Stomach (tissue), 9 donors: ENCODE data around the gene SPP1. TPM values are rescaled to one million over a fixed set of nuclear protein-coding genes. Genes with fewer than 3 reads are reported as not detected.

Experiments
- DNase-seq, 2 donors: peaks; one replicate each; pipeline versions ENCODE4 v3.0.0 to v3.0.0-alpha.2; 2013 to 2019
- H3K27ac ChIP-seq, 5 donors: fragments of 200-600 bp in 4 of 5; sonication (generic) in 4 of 5; one replicate each; pipeline ENCODE4 v1.5.1; 2013 to 2019; ENCODE audit warnings: mild to moderate bottlenecking in 1 of 5, moderate library complexity in 1 of 5
- H3K27me3 ChIP-seq, 3 donors: fragments of 200-600 bp; sonication (generic); one replicate each; pipeline ENCODE4 v1.5.1; 2017 to 2019; ENCODE audit warnings: mixed run types in 1 of 3
- H3K36me3 ChIP-seq, 4 donors: fragments of 200-600 bp; sonication (generic); 1 replicate in 3 of 4; 2 replicates in 1 of 4; pipeline ENCODE4 v1.5.1; 2016 to 2019
- H3K4me1 ChIP-seq, 4 donors: fragments of 200-600 bp; sonication (generic); one replicate each; pipeline ENCODE4 v1.5.1; 2016 to 2019
- H3K4me3 ChIP-seq, 4 donors: fragments of 200-600 bp; sonication (generic) in 3 of 4; one replicate each; pipeline ENCODE4 v1.5.1; 2016 to 2019; ENCODE audit warnings: mild to moderate bottlenecking in 1 of 4
- H3K9me3 ChIP-seq, 4 donors: fragments of 200-600 bp; sonication (generic); one replicate each; pipeline ENCODE4 v1.5.1; 2016 to 2019
- CTCF ChIP-seq, 7 experiments: fragments of 450-650 bp in 4 of 7; fragments of 200-600 bp in 3 of 7; sonication (generic) in 3 of 7; IDR thresholded peaks; one replicate each; pipeline ENCODE4 v1.5.1; 2016 to 2019; ENCODE audit warnings: antibody characterized with exemption in 7 of 7, control low read depth in 2 of 7, mild to moderate bottlenecking in 1 of 7
- EP300 ChIP-seq: sonication (generic); formaldehyde crosslinking; IDR thresholded peaks from one replicate; pipeline ENCODE4 v1.6.1; 2017; ENCODE audit warnings: antibody characterized with exemption
- POLR2A ChIP-seq, 4 donors: fragments of 450-650 bp; IDR thresholded peaks; one replicate each; pipeline ENCODE4 v1.6.1; 2016; ENCODE audit warnings: antibody characterized with exemption in 4 of 4, control low read depth in 2 of 4, mild to moderate bottlenecking in 1 of 4, moderate library complexity in 1 of 4
- POLR2AphosphoS5 ChIP-seq, 3 donors: sonication (generic); formaldehyde crosslinking; IDR thresholded peaks; one replicate each; pipeline ENCODE4 v1.6.1; 2016; ENCODE audit warnings: antibody characterized with exemption in 3 of 3
- WGBS, 5 donors: extraction: QIAGEN DNeasy Blood & Tissue Kit in 3 of 5; methylation state at CpG; one replicate each; pipeline versions ENCODE4 v1.1.5 to v1.1.7; 2013 to 2018; 5-methylcytosine and 5-hydroxymethylcytosine counted together
- intact Hi-C: fragments of 100-400 bp; cut with DNase I; formaldehyde crosslinking; loops from one replicate; pipeline ENCODE4 v1.15.1; 2023; ENCODE audit warnings: low total_unique reads
- polyA plus RNA-seq, 3 donors: library from polyadenylated mRNA; stranded (reverse); fragments of 200-250 nt; gene quantifications; one replicate each; pipeline ENCODE4 v1.2.3, GENCODE V29; 2013
- total RNA-seq, 5 donors: library from RNA; depleted of rRNA; stranded (reverse); fragments of >200 nt; gene quantifications; one replicate each; pipeline versions ENCODE4 v1.1.0 to v1.2.3, GENCODE V29; 2014 to 2016
- donor health status: healthy with polysubstance abuse.
- donor health status: Bipolar disorder and iron deficiency.
- donor health status: healthy.

SPP1 gene
- total and polyA plus RNA-seq, 8 donors: 2.3 to 80.8 (median 10.9) TPM

- Histone ChIP-seq H3K4me1 (no peaks in the 10 kb centered on the region), H3K9me3 (no peaks in the 10 kb centered on the region), H3K36me3 (no peaks in the 10 kb centered on the region), H3K4me3 (no peak overlapping the region), H3K27ac (no peak overlapping the region), H3K27me3 (no peaks in the 10 kb centered on the region)
- intact Hi-C loops: no loop called here
- TF ChIP-seq EP300: no peak
- TF ChIP-seq POLR2AphosphoS5 (IDR thresholded peaks at IDR 0.05): no peak
- no peak for TF ChIP-seq CTCF (IDR thresholded peaks at IDR 0.05)
- TF ChIP-seq POLR2A (IDR thresholded peaks at IDR 0.05): no peak
- no peak for DNase-seq
- 61 to 78% (median 65%) methylated on average over 5 of the region's 5 CpGs for WGBS, 5 donors
Measured at GRCh38 chr4:87941537-87942392, 33.7 kb upstream of the SPP1 start.

GRCh38 chr4:87943660-87944149 is 31.8 kb upstream of the SPP1 start:
- H3K36me3 ChIP-seq: no peaks in the 10 kb centered on the region
- no peaks in the 10 kb centered on the region for H3K9me3 ChIP-seq
- TF ChIP-seq EP300 (no peak), POLR2AphosphoS5 (IDR thresholded peaks at IDR 0.05) (no peak), POLR2A (IDR thresholded peaks at IDR 0.05) (no peak), CTCF (IDR thresholded peaks at IDR 0.05) (no peak)
- DNase-seq: no peak
- no peak overlapping the region for H3K27ac ChIP-seq
- intact Hi-C loops: no loop called here
- 82 to 91% (median 87%) methylated on average over 3 of the region's 3 CpGs for WGBS, 5 donors
- no peaks in the 10 kb centered on the region for H3K27me3 ChIP-seq
- no peaks in the 10 kb centered on the region for H3K4me1 ChIP-seq
- no peak overlapping the region for H3K4me3 ChIP-seq

GRCh38 chr4:87944967-87945366 is 30.5 kb upstream of the SPP1 start:
- intact Hi-C loops: no loop called here
- no peak for DNase-seq
- Histone ChIP-seq H3K27me3 (no peaks in the 10 kb centered on the region), H3K36me3 (no peaks in the 10 kb centered on the region), H3K27ac (no peak overlapping the region), H3K4me1 (peaks cover 0 to 3% (median 2%) of the 10 kb centered on the region in 4 donors), H3K9me3 (no peaks in the 10 kb centered on the region), H3K4me3 (no peak overlapping the region)
- TF ChIP-seq EP300: no peak
- no peak for TF ChIP-seq POLR2A (IDR thresholded peaks at IDR 0.05)
- TF ChIP-seq POLR2AphosphoS5 (IDR thresholded peaks at IDR 0.05): no peak
- no peak for TF ChIP-seq CTCF (IDR thresholded peaks at IDR 0.05)
- 88 to 93% (median 91%) methylated on average over 8 of the region's 8 CpGs for WGBS, 5 donors

- Histone ChIP-seq H3K9me3 (no peaks in the 10 kb centered on the region), H3K4me1 (peaks cover 0 to 10% (median 3%) of the 10 kb centered on the region in 4 donors), H3K27ac (no peak overlapping the region), H3K4me3 (no peak overlapping the region), H3K36me3 (no peaks in the 10 kb centered on the region), H3K27me3 (no peaks in the 10 kb centered on the region)
- WGBS, 5 donors: 83 to 91% (median 89%) methylated on average over 3 of the region's 3 CpGs
- intact Hi-C loops: no loop called here
- DNase-seq: no peak
- no peak for TF ChIP-seq POLR2A (IDR thresholded peaks at IDR 0.05)
- no peak for TF ChIP-seq EP300
- TF ChIP-seq CTCF (IDR thresholded peaks at IDR 0.05): no peak
- TF ChIP-seq POLR2AphosphoS5 (IDR thresholded peaks at IDR 0.05): no peak
Measured at GRCh38 chr4:87946766-87947165, 28.7 kb upstream of the SPP1 start.
